HEK293T (cell line): Measurements from ENCODE around the gene GAB3.

Experiments used
- CTCF ChIA-PET: fragments of 350-600 bp; formaldehyde crosslinking; extraction: SDS; loops from one replicate; lab custom pipeline; 2021; ENCODE audit warnings: antibody characterized with exemption, inconsistent platforms; lab: Yijun Ruan, JAX
- POLR2A ChIA-PET: fragments of 350-600 bp; formaldehyde crosslinking; extraction: SDS; loops from one replicate; lab custom pipeline; 2020; ENCODE audit warnings: antibody characterized with exemption, inconsistent platforms; lab: Yijun Ruan, JAX
- DNase-seq: peaks from one replicate; pipeline ENCODE4 v3.0.0; 2012; ENCODE audit warnings: mixed read lengths; ENCODE audit errors: extremely low spot score
- ARNT ChIP-seq: fragments of 450-650 bp; IDR thresholded peaks from 2 replicates; pipeline ENCODE4 v1.6.1; 2017; ENCODE audit warnings: mild to moderate bottlenecking
- BHLHE40 ChIP-seq: fragments of 450-650 bp; IDR thresholded peaks from 2 replicates; pipeline ENCODE4 v1.6.1; 2016; ENCODE audit warnings: mild to moderate bottlenecking, moderate library complexity, borderline replicate concordance
- CTBP1 ChIP-seq: fragments of 450-650 bp; IDR thresholded peaks from 2 replicates; pipeline ENCODE4 v1.6.1; 2016; ENCODE audit warnings: borderline replicate concordance
- ELF4 ChIP-seq: fragments of 450-650 bp; IDR thresholded peaks from 2 replicates; pipeline ENCODE4 v1.6.1; 2017; ENCODE audit warnings: antibody characterized with exemption
- FOXA1 ChIP-seq: fragments of 450-650 bp; IDR thresholded peaks from 2 replicates; pipeline ENCODE4 v1.6.1; 2016; ENCODE audit warnings: mild to moderate bottlenecking
- FOXK2 ChIP-seq: fragments of 450-650 bp; IDR thresholded peaks from 2 replicates; pipeline ENCODE4 v1.6.1; 2016; ENCODE audit warnings: mild to moderate bottlenecking
- FOXM1 ChIP-seq: fragments of 450-650 bp; IDR thresholded peaks from 2 replicates; pipeline ENCODE4 v1.6.1; 2017; ENCODE audit warnings: mild to moderate bottlenecking, borderline replicate concordance
- HDGF ChIP-seq: fragments of 450-650 bp; IDR thresholded peaks from 2 replicates; pipeline ENCODE4 v1.6.1; 2017; ENCODE audit warnings: antibody characterized with exemption, borderline replicate concordance
- L3MBTL2 ChIP-seq: fragments of 450-650 bp; conservative IDR thresholded peaks from 2 replicates; pipeline ENCODE4 v1.6.1; 2016; ENCODE audit warnings: mild to moderate bottlenecking
- LEF1 ChIP-seq: fragments of 450-650 bp; IDR thresholded peaks from 2 replicates; pipeline ENCODE4 v1.6.1; 2017; ENCODE audit warnings: mild to moderate bottlenecking, borderline replicate concordance
- NFRKB ChIP-seq: fragments of 450-650 bp; IDR thresholded peaks from 2 replicates; pipeline ENCODE4 v1.6.1; 2016; ENCODE audit warnings: mild to moderate bottlenecking, moderate library complexity
- SP1 ChIP-seq: fragments of 450-650 bp; IDR thresholded peaks from 2 replicates; pipeline ENCODE4 v1.6.1; 2017
- SUZ12 ChIP-seq: fragments of 450-650 bp; IDR thresholded peaks from 2 replicates; pipeline ENCODE4 v1.6.1; 2016; ENCODE audit warnings: mild to moderate bottlenecking
- TARDBP ChIP-seq: fragments of 450-650 bp; IDR thresholded peaks from 2 replicates; pipeline ENCODE4 v1.6.1; 2016
- ZNF384 ChIP-seq: fragments of 450-650 bp; IDR thresholded peaks from 2 replicates; pipeline ENCODE4 v1.6.1; 2016
- TF ChIP-seq, protein P1 (sequence below): fragments of 450-650 bp; IDR thresholded peaks from 2 replicates; pipeline ENCODE4 v1.6.1; 2016

GAB3 gene

DNA sequence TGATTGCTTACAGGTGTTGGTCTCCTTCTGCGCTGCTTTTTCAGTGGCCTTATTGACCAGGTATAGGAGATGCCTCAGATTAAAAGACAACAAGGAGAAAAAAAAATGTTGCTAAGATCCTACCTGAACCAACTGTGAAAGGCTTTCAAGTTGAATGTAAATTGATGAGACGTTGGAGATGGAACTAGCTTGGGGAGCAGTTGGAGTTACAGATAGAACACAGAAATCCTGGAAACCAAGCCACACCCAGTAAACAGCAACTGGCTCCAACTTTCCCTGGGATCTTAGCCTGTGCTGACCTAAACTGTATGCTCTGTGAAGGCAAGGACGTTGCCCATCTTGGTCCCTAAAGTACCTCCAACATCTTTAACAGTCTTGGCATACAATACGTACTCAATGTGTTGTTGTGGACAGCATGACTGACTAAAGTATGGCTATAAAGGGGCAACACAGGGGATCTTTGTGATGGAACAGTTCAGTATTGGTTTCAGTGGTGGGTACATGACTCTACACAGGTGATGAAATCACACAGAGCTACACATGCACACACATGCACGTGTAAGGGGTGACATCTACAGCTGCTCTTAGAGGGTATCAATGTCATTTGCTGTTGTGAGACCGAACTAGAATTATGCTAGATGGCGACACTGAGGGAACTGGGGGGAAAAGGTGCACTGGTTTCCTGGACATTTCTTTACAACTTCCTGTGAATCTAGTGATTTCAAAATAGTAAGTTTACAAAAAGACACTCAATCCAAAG is 22.3 kb downstream of the GAB3 start:
- CTCF ChIA-PET, result no interaction called here
- POLR2A ChIA-PET, result no interaction called here
- TF ChIP-seq CTBP1 (no peak), BHLHE40 (no peak), TARDBP (no peak), HDGF (no peak), ARNT (no peak), SP1 (no peak), L3MBTL2 (no peak), SUZ12 (no peak), LEF1 (no peak), FOXA1 (no peak), ELF4 (no peak), FOXK2 (no peak), ZNF384 (no peak), FOXM1 (no peak), NFRKB (no peak)
- TF ChIP-seq, protein P1, sequence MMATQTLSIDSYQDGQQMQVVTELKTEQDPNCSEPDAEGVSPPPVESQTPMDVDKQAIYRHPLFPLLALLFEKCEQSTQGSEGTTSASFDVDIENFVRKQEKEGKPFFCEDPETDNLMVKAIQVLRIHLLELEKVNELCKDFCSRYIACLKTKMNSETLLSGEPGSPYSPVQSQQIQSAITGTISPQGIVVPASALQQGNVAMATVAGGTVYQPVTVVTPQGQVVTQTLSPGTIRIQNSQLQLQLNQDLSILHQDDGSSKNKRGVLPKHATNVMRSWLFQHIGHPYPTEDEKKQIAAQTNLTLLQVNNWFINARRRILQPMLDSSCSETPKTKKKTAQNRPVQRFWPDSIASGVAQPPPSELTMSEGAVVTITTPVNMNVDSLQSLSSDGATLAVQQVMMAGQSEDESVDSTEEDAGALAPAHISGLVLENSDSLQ, result no peak
- no peak for DNase-seq

DNA sequence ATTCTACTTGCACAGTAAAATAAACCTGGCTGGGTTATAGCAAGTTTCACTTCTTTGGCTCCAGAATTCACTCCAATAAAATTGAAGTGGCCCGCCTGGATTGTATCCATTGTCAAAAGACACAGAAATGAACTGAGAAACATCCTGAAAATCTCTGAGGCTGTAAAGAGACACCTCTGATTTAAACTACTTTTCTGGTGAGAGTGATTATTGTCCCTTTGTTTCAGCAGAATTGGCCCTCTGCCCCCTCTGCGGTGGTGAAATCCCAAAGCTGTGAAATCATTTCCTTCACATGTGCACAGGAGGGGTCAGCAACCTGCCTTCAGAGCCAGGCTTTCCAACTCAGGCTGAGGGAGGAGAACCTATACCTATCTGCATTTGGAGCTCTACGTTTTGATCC is 23.0 kb downstream of the GAB3 start:
- CTCF ChIA-PET, result no interaction called here
- POLR2A ChIA-PET, result no interaction called here
- DNase-seq, result no peak
- TF ChIP-seq BHLHE40 (no peak), TARDBP (no peak), SP1 (no peak), ARNT (no peak), SUZ12 (no peak), NFRKB (no peak), CTBP1 (no peak), ZNF384 (no peak), FOXA1 (no peak), ELF4 (no peak), LEF1 (no peak), L3MBTL2 (no peak), FOXK2 (no peak), HDGF (no peak), FOXM1 (no peak)
- TF ChIP-seq, protein P1, result no peak

DNA sequence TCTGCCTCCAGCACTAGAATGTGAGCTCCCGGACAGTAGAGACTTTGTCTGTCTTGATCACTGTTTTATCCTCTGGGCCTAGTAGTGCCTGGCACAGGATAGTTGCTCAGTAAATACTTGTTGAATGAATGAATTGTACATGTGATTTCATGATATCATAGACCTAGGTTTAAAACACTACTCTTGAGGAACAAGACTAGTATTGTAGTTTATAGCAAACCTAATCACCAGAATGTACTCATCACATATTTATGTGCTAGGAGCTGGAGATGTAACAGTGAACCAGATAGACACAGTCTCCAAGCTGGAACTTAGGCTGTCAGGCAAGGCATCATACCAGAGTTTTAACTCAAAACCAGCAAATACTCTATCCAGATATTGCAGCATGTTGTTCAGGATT is 23.5 kb downstream of the GAB3 start:
- CTCF ChIA-PET, result no interaction called here
- DNase-seq, result no peak
- no peak for TF ChIP-seq FOXK2
- TF ChIP-seq LEF1, result no peak
- TF ChIP-seq TARDBP, result no peak
- no peak for TF ChIP-seq FOXA1
- no peak for TF ChIP-seq SUZ12
- TF ChIP-seq ELF4, result no peak
- POLR2A ChIA-PET, result no interaction called here

DNA sequence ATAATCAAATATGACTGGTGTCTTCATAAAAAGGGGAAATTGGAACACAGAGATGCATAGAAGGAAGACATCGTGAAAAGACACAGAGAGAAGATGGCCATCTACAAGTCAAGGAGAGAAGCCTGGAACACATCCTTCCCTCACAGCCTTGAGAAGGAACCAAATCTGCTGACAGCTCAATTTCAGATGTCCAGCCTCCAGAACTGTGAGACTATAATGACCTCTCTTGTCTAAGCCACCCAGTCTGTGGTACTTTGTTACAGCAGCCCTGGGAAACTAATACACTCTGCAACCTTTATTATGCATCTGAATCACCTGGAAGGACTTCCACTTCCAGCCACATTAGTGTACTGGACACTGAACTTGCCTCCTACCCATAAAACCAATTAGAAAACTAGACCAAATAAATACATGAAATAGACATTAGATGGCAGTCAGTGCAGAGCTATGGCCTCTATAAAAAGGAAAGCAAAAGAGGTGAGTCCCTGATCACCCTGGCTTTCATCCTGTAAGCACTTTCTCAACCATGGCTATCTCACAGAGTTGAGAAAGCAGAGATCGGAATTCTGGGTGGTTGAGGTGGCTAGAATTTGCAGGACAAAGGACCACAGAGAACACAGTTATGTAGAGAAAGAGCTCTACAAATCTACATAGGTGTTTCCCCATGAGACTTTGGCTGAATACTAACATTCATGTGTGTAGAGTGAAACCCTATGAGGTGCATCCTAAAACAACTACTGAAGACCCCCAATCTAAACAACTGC is 25.7 kb downstream of the GAB3 start:
- ChIA-PET CTCF (no interaction called here), POLR2A (no interaction called here)
- DNase-seq, result no peak
- TF ChIP-seq LEF1, result no peak
- TF ChIP-seq SUZ12, result no peak
- TF ChIP-seq FOXA1, result no peak
- TF ChIP-seq ELF4, result no peak
- no peak for TF ChIP-seq TARDBP
- TF ChIP-seq, protein P1, result no peak
- no peak for TF ChIP-seq FOXM1
- TF ChIP-seq CTBP1, result no peak
- TF ChIP-seq ARNT, result no peak
- no peak for TF ChIP-seq SP1
- no peak for TF ChIP-seq L3MBTL2
- no peak for TF ChIP-seq ZNF384
- no peak for TF ChIP-seq NFRKB

DNA sequence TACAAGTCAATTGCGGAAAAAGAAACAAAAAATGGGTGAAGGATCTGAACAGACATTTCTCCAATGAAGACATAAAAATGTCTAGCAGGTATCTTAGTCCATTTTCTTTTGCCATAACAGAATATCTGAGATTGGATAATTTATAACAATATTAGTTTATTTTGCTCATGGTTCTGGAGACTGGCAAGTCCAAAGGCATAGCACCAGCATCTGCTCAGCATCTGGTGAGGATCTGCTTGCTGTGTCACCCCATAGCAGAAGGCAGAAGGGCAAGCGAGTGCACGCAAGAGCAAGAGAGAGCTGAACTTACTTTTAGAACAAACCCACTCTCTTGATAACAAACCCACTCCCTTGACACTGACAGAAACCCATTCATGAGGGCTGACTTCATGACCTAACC is 29.7 kb downstream of the GAB3 start:
- ChIA-PET POLR2A (no interaction called here), CTCF (no interaction called here)
- no peak for DNase-seq
- TF ChIP-seq SUZ12 (no peak), ARNT (no peak), BHLHE40 (no peak), HDGF (no peak)

DNA sequence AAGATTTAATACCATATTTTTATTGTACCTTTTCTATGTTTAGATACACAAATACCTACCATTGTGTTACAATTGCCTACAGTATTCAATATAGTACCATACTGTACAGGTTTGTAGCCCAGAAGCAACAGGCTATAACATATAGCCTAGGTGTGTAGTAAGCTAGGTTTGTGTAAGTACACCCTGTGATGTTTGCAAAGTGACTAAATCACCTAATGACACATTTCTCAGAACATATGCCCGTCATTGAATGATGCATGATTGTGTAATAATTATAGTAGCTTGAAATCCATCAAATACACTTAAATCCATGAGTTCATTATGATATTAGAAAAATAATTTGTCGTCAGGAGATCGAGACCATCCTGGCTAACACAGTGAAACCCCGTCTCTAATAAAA is 30.8 kb downstream of the GAB3 start:
- CTCF ChIA-PET, result no interaction called here
- POLR2A ChIA-PET, result no interaction called here
- no peak for DNase-seq
- TF ChIP-seq ZNF384 (no peak), FOXA1 (no peak), L3MBTL2 (no peak), FOXK2 (no peak), SUZ12 (no peak), LEF1 (no peak), ARNT (no peak), BHLHE40 (no peak), SP1 (no peak), CTBP1 (no peak), FOXM1 (no peak), HDGF (no peak), ELF4 (no peak), NFRKB (no peak), TARDBP (no peak)
- TF ChIP-seq, protein P1, result no peak
